Ishikawa (cell line): ENCODE results near the gene CALHM3.
A peak's percentile ranks its signal among the peaks of the same experiment; 100 is the strongest.

ENCODE experiments used
- CEBPB ChIP-seq: IDR thresholded peaks from 2 replicates; pipeline ENCODE4 v1.6.1; 2012
- EP300 ChIP-seq: IDR thresholded peaks from 2 replicates; pipeline ENCODE4 v1.6.1; 2012; ENCODE audit warnings: borderline replicate concordance
- RAD21 ChIP-seq: IDR thresholded peaks from 2 replicates; pipeline ENCODE4 v1.6.1; 2012; ENCODE audit warnings: low read depth
- REST ChIP-seq: IDR thresholded peaks from 2 replicates; pipeline ENCODE4 v1.6.1; 2012; ENCODE audit warnings: low read depth, mild to moderate bottlenecking
- TAF1 ChIP-seq: IDR thresholded peaks from 2 replicates; pipeline ENCODE4 v1.6.1; 2012; ENCODE audit warnings: low read depth, mild to moderate bottlenecking
- TCF12 ChIP-seq: IDR thresholded peaks from 2 replicates; pipeline ENCODE4 v1.6.1; 2012; ENCODE audit warnings: low read depth
- USF1 ChIP-seq: IDR thresholded peaks from 2 replicates; pipeline ENCODE4 v1.6.1; 2012
- TF ChIP-seq, protein P1 (sequence below): IDR thresholded peaks from 2 replicates; pipeline ENCODE4 v1.6.1; 2012

GRCh38 chr10:103491729-103492364 is 12.8 kb upstream of the CALHM3 start:
- TF ChIP-seq EP300 (no peak), TCF12 (no peak), CEBPB (no peak), REST (no peak), USF1 (peak; percentile 63), RAD21 (no peak), TAF1 (no peak)
- TF ChIP-seq, protein P1, sequence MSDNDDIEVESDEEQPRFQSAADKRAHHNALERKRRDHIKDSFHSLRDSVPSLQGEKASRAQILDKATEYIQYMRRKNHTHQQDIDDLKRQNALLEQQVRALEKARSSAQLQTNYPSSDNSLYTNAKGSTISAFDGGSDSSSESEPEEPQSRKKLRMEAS, result no peak
